Stimulated activated CD4-positive, alpha-beta T cell treated with anti-CD3 and anti-CD28 coated beads, TNF-alpha, amount 100 ng/mL, for 24 hours (primary cell): ENCODE results near the gene PARD6B.
"Not testable (repeated sequence)": the region's sequence is repeated elsewhere in the genome, so short reads cannot be mapped to it uniquely, and the experiment has no call there.

Experiments used
- DNase-seq, 3 experiments: peaks; one replicate each; pipeline ENCODE4 v3.0.0-alpha.2; 2020; ENCODE audit warnings: low read depth in 3 of 3

PARD6B gene

DNA sequence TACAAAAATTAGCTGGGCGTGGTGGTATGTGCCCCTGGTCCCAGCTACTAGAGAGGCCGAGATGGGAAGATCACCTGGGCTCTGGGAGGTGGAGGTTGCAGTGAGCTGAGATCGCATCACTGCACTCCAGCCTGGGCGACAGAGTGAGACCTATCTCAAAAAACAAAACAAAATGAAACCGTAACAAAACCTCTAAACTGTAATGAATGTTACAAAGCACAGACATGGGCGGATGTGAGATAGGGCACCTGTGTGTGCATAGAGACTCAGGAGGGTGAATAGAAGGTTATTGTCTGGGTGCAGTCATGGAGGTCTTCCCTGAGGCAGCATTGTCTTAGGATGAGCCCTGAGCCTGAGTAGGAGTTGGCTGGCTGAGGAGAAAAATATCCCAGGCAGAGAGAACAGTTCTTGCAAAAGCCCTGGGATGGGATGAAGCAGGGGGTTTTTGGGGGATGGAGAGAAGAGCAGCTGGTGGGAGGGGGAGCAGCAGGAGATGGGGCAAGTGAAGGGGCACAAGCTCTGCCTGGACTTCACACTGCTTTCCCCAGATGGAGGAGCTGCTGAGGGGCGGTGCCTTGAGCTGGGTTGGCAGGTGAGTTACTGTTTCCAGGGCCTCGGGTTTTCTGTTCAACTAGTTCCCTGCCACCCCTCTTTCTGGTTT is 68.6 kb downstream of the PARD6B start:
- DNase-seq, result no peak

DNA sequence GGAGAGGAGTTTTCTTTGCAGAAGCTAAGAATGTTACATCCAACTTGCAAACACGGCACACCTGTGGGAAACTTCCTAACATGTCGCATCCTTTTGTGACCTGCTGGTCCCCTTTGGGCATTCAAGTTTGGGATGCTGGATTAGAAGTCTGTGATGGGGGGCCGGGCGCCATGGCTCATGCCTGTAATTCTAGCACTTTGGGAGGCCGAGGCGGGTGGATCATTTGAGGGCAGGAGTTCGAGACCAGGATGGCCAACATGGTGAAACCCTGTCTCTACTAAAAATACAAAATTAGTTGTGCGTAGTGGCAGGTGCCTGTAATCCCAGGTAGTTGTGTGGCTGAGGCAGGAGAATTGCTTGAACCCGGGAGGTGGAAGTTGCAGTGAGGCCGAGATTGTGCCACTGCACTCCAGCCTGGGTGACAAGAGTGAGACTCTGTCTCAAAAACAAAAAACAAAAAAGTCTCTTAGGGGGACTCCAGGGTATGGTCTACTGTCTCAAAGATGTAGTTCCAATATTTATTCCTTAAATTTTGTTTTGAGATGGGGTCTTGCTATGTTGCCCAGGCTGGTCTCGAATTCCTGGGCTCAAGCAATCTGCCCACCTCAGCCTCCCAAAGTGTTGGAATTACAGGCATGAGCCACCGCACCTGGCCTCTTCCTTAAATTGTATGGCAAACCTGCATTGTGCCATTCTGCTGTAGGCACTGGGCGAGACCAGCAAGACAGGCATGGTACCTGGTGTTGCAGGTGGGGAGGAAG is 69.8 kb downstream of the PARD6B start:
- not testable (repeated sequence) for DNase-seq

DNA sequence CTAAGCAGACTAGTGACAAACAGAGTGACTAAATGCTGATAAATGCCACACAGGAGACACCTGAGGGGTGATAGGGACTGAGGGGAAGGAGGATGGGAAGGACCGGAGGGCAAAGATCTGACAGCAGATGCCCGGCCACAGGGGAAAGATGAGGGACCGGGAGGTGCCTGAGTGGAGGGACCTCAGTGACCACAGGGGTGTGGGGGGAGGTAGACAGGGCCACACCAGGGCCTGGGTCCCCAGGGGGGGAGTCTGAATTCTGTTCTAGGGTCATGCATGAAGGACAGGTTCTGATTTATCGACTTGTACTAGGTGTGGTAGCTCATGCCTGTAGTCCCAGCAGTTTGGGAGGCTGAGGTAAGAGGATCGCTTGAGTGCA is 70.4 kb downstream of the PARD6B start:
- DNase-seq, result no peak

DNA sequence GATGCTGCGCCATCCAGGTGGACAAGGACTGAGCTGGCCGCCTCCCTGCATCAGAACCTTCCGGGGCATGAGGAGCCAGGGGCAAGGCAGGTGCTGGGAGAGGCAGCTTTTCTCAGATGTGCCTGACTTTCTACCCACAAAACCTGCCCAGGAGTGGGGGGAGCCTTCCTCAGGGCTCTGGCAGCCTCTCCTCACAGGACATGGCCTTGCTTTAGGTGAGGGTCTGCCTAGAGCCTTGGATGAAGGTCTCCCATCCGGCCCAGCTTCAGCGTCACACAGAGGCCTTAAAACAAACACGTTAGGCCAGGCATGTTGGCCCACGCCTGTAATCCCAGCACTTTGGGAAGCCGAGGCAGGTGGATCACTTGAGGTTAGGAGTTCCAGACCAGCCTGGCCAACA is 70.9 kb downstream of the PARD6B start:
- DNase-seq, result no peak

DNA sequence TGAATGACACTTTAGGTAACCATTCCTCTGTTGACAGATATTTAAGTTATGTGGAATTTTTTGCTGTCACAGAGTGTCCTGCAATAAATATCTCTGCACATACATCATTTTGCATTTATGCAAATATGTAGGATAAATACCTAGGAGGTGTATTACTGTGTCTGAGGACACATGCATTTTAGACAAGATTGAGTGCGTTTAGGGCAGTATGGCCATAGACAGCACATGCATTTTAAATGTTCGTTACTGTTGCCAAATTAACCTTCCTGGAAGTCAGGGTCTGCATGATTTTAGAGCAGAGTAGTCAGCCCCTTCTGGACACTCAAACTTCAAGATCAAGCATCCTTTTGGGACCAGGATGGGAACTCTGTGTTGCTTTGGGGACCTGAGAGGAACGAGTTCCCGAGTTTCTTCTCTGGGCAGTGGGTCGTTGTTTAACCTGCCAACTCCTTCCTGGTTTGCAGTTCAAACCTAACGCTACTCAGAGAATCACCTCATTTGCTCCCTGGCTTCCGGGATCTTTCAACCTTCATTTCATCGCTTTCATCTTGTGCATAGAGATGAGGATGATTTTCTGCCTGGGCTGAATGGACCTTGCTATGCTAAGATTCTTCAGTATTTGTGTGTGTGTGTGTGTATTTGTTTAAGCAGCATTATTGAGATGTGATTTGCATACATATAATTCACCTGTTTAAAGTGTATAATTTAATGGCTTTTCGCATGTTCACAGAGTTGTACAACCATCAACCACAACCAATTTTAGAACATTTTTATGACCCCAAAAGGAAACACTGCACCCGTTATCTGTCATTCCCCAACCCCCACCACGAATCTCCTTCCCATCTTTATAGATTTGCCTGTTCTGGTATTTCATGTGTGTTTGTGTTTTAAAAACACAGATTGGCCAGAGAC is 73.3 kb downstream of the PARD6B start:
- no peak for DNase-seq

DNA sequence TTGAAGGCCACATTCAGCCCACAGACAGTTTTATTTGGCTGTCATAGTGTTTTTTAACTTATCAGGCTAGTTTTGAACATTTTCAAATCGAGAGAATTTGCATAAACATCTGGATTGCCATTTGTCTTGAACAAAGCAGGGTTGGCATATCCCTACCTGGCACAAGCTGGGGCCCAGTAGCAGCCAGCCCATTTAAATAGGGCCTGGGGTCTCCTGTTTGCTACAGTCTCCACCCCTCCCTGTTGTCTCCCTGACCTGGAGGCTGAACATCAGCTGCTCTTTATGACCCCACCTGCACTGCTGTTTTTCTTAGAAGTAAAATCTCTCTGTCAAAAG is 73.9 kb downstream of the PARD6B start:
- no peak for DNase-seq

DNA sequence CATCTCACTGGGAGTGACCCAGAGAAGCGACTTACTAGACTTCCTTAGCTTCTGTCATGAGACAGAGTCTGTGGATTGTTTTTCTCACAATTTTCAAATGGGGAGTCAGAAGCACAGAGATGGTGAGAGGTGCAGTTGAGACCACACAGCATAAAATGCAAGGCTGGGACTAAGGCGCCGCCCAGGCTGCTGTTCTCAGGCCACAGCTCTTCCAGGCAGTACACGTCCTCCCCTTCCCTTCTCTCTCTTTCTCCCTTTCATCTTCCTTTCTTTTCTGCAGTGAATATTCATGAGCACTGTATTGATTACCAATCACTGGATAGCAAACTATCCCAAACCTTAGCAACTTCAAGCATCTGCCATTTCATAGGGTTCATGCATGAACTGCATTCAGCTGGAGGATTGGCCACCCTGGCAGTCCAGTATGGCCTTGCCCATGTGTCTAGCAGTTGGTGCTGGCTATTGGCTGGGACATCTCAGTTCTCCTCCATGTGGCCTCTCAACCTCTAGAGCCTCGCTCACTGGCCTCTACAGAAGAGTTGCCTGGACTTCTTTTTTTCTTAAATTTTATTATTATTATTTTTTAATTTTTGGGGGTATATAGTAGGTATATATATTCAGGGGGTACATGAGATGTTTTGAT is 74.9 kb downstream of the PARD6B start:
- DNase-seq, result no peak
